A549 (cell line): Measurements from ENCODE around the gene CYP19A1. TPM values are rescaled to one million over a fixed set of nuclear protein-coding genes. Genes with fewer than 3 reads are reported as not detected.

Experiments used
- ATAC-seq, 2 experiments: fragments of 200-7000 bp in 1 of 2; fragments of >200 bp in 1 of 2; cut with Nextera tagmentation in 1 of 2; cut with Tn5 transposase in 1 of 2; 3 replicates each; pipeline versions ENCODE4 v1.8.0 to v1.9.1; 2018 to 2020; ENCODE audit warnings: mild to moderate bottlenecking in 1 of 2, moderate library complexity in 1 of 2
- CTCF ChIA-PET: fragments of 300-600 bp; sonication (Branson Sonifier 250); formaldehyde crosslinking; extraction: SDS; loops from one replicate; lab custom pipeline; 2021; ENCODE audit warnings: antibody characterized with exemption, inconsistent platforms; lab: Yijun Ruan, JAX
- POLR2A ChIA-PET: fragments of 350-600 bp; formaldehyde crosslinking; extraction: SDS; loops from one replicate; lab custom pipeline; 2021; ENCODE audit warnings: antibody characterized with exemption, inconsistent platforms; lab: Yijun Ruan, JAX
- DNase-seq, 2 experiments: peaks; one replicate each; pipeline versions ENCODE4 v3.0.0 to v3.0.0-alpha.2; 2011 to 2016; ENCODE audit warnings: low read depth in 1 of 2, low spot score in 1 of 2
- FAIRE-seq: peaks from 2 replicates; lab custom pipeline; 2011; peaks lifted over from hg19 to GRCh38; lab: Jason Lieb, UNC
- H3K27ac ChIP-seq, 2 experiments: fragments of >200 bp; sonication (Bioruptor Twin); formaldehyde crosslinking; 3 replicates each; pipeline ENCODE4 v1.5.1; 2016 to 2017
- H3K4me1 ChIP-seq: fragments of >200 bp; sonication (Bioruptor Twin); formaldehyde crosslinking; 3 replicates; pipeline ENCODE4 v1.6.1; 2016
- H3K4me2 ChIP-seq: fragments of >200 bp; sonication (Bioruptor Twin); formaldehyde crosslinking; 3 replicates; pipeline ENCODE4 v1.6.1; 2016
- H3K4me3 ChIP-seq: fragments of >200 bp; sonication (Bioruptor Twin); formaldehyde crosslinking; 3 replicates; pipeline ENCODE4 v1.5.1; 2016
- H3K9me3 ChIP-seq: fragments of >200 bp; sonication (Bioruptor Twin); formaldehyde crosslinking; 3 replicates; pipeline ENCODE4 v1.6.1; 2016
- BCL3 ChIP-seq: fragments of >200 bp; sonication (Bioruptor Twin); formaldehyde crosslinking; IDR thresholded peaks from 3 replicates; pipeline ENCODE4 v1.6.1; 2016
- CBX2 ChIP-seq: fragments of 200-600 bp; sonication (generic); IDR thresholded peaks from 2 replicates; pipeline ENCODE4 v1.6.1; 2016; ENCODE audit warnings: low read depth, mild to moderate bottlenecking, borderline replicate concordance
- CEBPB ChIP-seq, 2 experiments: fragments of >200 bp in 1 of 2; sonication (Bioruptor Twin) in 1 of 2; formaldehyde crosslinking in 1 of 2; IDR thresholded peaks; 2 replicates each; pipeline ENCODE4 v1.6.1; 2012 to 2016
- CHD2 ChIP-seq: fragments of 150-350 bp; IDR thresholded peaks from 2 replicates; pipeline ENCODE4 v1.6.1; 2014; ENCODE audit warnings: low read length; ENCODE audit not compliant: partially characterized antibody
- CHD4 ChIP-seq: fragments of 200-600 bp; sonication (generic); IDR thresholded peaks from 2 replicates; pipeline ENCODE4 v1.6.1; 2016; ENCODE audit warnings: antibody characterized with exemption, mild to moderate bottlenecking, borderline replicate concordance
- CTCF ChIP-seq: fragments of >200 bp; sonication (Bioruptor Twin); formaldehyde crosslinking; IDR thresholded peaks from 3 replicates; pipeline ENCODE4 v1.5.1; 2016
- ELK1 ChIP-seq: fragments of 150-350 bp; IDR thresholded peaks from 2 replicates; pipeline ENCODE4 v1.6.1; 2014; ENCODE audit warnings: low read depth, mild to moderate bottlenecking, low read length
- FOSB ChIP-seq: fragments of 250-450 bp; sonication (Bioruptor Pico); IDR thresholded peaks from 2 replicates; pipeline ENCODE4 v1.5.0; 2020; ENCODE audit warnings: mild to moderate bottlenecking, moderate library complexity
- HES2 ChIP-seq: fragments of >200 bp; sonication (Bioruptor Twin); formaldehyde crosslinking; IDR thresholded peaks from 2 replicates; pipeline ENCODE4 v1.6.1; 2016
- HEYL ChIP-seq: fragments of 250-450 bp; sonication (Bioruptor Pico); IDR thresholded peaks from 2 replicates; pipeline ENCODE4 v1.8.0; 2021; ENCODE audit warnings: mild to moderate bottlenecking, moderate library complexity
- HMGXB4 ChIP-seq: fragments of 250-450 bp; sonication (Bioruptor Pico); IDR thresholded peaks from 2 replicates; pipeline ENCODE4 v1.5.0; 2021; ENCODE audit warnings: mild to moderate bottlenecking, moderate library complexity, borderline replicate concordance
- HOXB13 ChIP-seq: fragments of 250-450 bp; sonication (Bioruptor Pico); IDR thresholded peaks from 2 replicates; pipeline ENCODE4 v1.5.0; 2020; ENCODE audit warnings: low read depth, mild to moderate bottlenecking, moderate library complexity
- HOXB5 ChIP-seq: fragments of 250-450 bp; sonication (Bioruptor Pico); IDR thresholded peaks from 2 replicates; pipeline ENCODE4 v1.5.0; 2020; ENCODE audit warnings: mild to moderate bottlenecking, moderate library complexity
- MAFK ChIP-seq: fragments of 450-650 bp; IDR thresholded peaks from 2 replicates; pipeline ENCODE4 v1.6.1; 2014; ENCODE audit not compliant: partially characterized antibody
- NR3C1 ChIP-seq: fragments of >200 bp; sonication (Bioruptor Twin); formaldehyde crosslinking; IDR thresholded peaks from 3 replicates; pipeline ENCODE4 v1.6.1; 2017
- PBX3 ChIP-seq: IDR thresholded peaks from 2 replicates; pipeline ENCODE4 v1.6.1; 2012
- RAD21 ChIP-seq, 2 experiments: fragments of >200 bp in 1 of 2; sonication (Bioruptor Twin) in 1 of 2; formaldehyde crosslinking in 1 of 2; IDR thresholded peaks in 1 of 2; conservative IDR thresholded peaks in 1 of 2; 2 replicates in 1 of 2; 3 replicates in 1 of 2; pipeline ENCODE4 v1.6.1; 2012 to 2018; ENCODE audit warnings: inconsistent platforms in 1 of 2
- RNF2 ChIP-seq: fragments of 200-600 bp; sonication (generic); IDR thresholded peaks from 2 replicates; pipeline ENCODE4 v1.6.1; 2016; ENCODE audit warnings: low read depth, mild to moderate bottlenecking, antibody characterized with exemption, moderate library complexity, borderline replicate concordance
- TP53 ChIP-seq: fragments of 250-450 bp; sonication (Bioruptor Pico); IDR thresholded peaks from 2 replicates; pipeline ENCODE4 v1.5.0; 2021; ENCODE audit warnings: mild to moderate bottlenecking, moderate library complexity
- USF2 ChIP-seq: fragments of 450-650 bp; IDR thresholded peaks from 2 replicates; pipeline ENCODE4 v1.6.1; 2014; ENCODE audit warnings: antibody characterized with exemption
- ZC3H11A ChIP-seq: fragments of 450-650 bp; IDR thresholded peaks from 2 replicates; pipeline ENCODE4 v1.6.1; 2014; ENCODE audit warnings: antibody characterized with exemption, mild to moderate bottlenecking
- ZSCAN20 ChIP-seq: fragments of 250-450 bp; sonication (Bioruptor Pico); IDR thresholded peaks from 2 replicates; pipeline ENCODE4 v1.8.0; 2022; ENCODE audit warnings: mild to moderate bottlenecking, moderate library complexity
- WGBS: methylation state at CpG from one replicate; pipeline ENCODE4 v1.1.6; 2017; ENCODE audit errors: missing lambda C conversion rate; 5-methylcytosine and 5-hydroxymethylcytosine counted together
- polyA plus RNA-seq, 4 experiments: library from polyadenylated mRNA; depleted of rRNA in 3 of 4; stranded (reverse); fragments of >200 nt; fragmentation: RNase III in 1 of 4; extraction: RNeasy Plus Mini Kit Qiagen cat#74134 plus additional on column Dnase treatment in 1 of 4; gene quantifications; 2 replicates in 3 of 4; 3 replicates in 1 of 4; pipeline ENCODE4 v1.2.3, GENCODE V29; 2011 to 2017

CYP19A1 gene
- polyA plus RNA-seq, 2 of the 4 experiments (the other 2 are of a cell fraction): 0.36 TPM; not detected in 1

- TF ChIP-seq HMGXB4 (no peak), NR3C1 (no peak), PBX3 (no peak), HOXB5 (CRISPR knock-in tag) (no peak)
Observed at GRCh38 chr15:51319539-51319938, 18.9 kb downstream of the CYP19A1 start (continued).

- no peak for ATAC-seq
Observed at GRCh38 chr15:51318382-51319150, 19.8 kb downstream of the CYP19A1 start.

GRCh38 chr15:51316636-51317035 is 21.8 kb downstream of the CYP19A1 start:
- no peak for DNase-seq
- H3K4me3 ChIP-seq: no peak overlapping the region
- H3K9me3 ChIP-seq: no peaks in the 10 kb centered on the region
- no peak overlapping the region for H3K4me2 ChIP-seq
- CTCF ChIA-PET: interaction anchor here (0.7 to 0.9 kb wide), 2 partner anchors 17 to 18 kb away, joined by 3 to 4 read pairs; no protein-coding TSS in a partner anchor
- POLR2A ChIA-PET: no interaction called here
- TF ChIP-seq HEYL: no peak
- TF ChIP-seq RNF2: no peak
- no peak for TF ChIP-seq ELK1
- no peak for TF ChIP-seq HOXB13 (CRISPR knock-in tag)
- no peak for TF ChIP-seq CHD4
- no peak for TF ChIP-seq BCL3
- TF ChIP-seq USF2: no peak
- TF ChIP-seq ZSCAN20 (CRISPR knock-in tag): no peak
- TF ChIP-seq CTCF: no peak
- no peak for TF ChIP-seq TP53 (CRISPR knock-in tag)
- TF ChIP-seq RAD21 (conservative IDR thresholded peaks at IDR 0.05 in 1 of 2, IDR thresholded peaks at IDR 0.05 in 1 of 2): no peak
- TF ChIP-seq ZC3H11A: no peak
- no peak for TF ChIP-seq CBX2
- TF ChIP-seq MAFK: no peak
- no peak for TF ChIP-seq CHD2
- TF ChIP-seq HES2: no peak
- TF ChIP-seq HMGXB4: no peak
- no peak for FAIRE-seq
- WGBS: 50% methylated on average over 1 of the region's 1 CpG
- no peak for ATAC-seq
- H3K27ac ChIP-seq: no peak overlapping the region
- peaks cover 14% of the 10 kb centered on the region; the same call in 2 of the 3 replicates for H3K4me1 ChIP-seq

More at GRCh38 chr15:51318382-51319150, 19.8 kb downstream of the CYP19A1 start:
- 55% methylated on average over 7 of the region's 7 CpGs for WGBS
- Histone ChIP-seq H3K4me1 (no peaks in the 10 kb centered on the region), H3K4me3 (no peak overlapping the region), H3K4me2 (no peak overlapping the region), H3K9me3 (no peaks in the 10 kb centered on the region), H3K27ac (no peak overlapping the region)
- DNase-seq: no peak
- FAIRE-seq: no peak
- ChIA-PET POLR2A (no interaction called here), CTCF (interaction anchor here (0.7 to 2.3 kb wide), 5 partner anchors 8 to 156 kb away, joined by 3 to 14 read pairs (median 3); no protein-coding TSS in a partner anchor)
- no peak for TF ChIP-seq FOSB (CRISPR knock-in tag)
- peak; percentile 30 to 78; a peak in 3 of 4 replicates for TF ChIP-seq CEBPB (IDR thresholded peaks at IDR 0.05)
